HCT116 (cell line): ENCODE measurements around the gene MYOT.

Source experiments
- CBX3 ChIP-seq: IDR thresholded peaks from 2 replicates; pipeline ENCODE4 v1.6.1; 2012; ENCODE audit warnings: low read depth
- EGR1 ChIP-seq: IDR thresholded peaks from 2 replicates; pipeline ENCODE4 v1.6.1; 2012; ENCODE audit warnings: low read depth
- ELF1 ChIP-seq: IDR thresholded peaks from 2 replicates; pipeline ENCODE4 v1.6.1; 2012; ENCODE audit warnings: low read depth, borderline replicate concordance
- EZH2 ChIP-seq: fragments of 200-600 bp; sonication (generic); IDR thresholded peaks from 2 replicates; pipeline ENCODE4 v1.6.1; 2017; ENCODE audit warnings: antibody characterized with exemption, mixed run types
- EZH2phosphoT487 ChIP-seq: fragments of 200-600 bp; IDR thresholded peaks from 2 replicates; pipeline ENCODE4 v1.6.1; 2018; ENCODE audit warnings: antibody characterized with exemption, borderline replicate concordance
- POLR2A ChIP-seq: IDR thresholded peaks from 2 replicates; pipeline ENCODE4 v1.7.0; 2011; ENCODE audit warnings: borderline replicate concordance; ENCODE audit not compliant: insufficient read depth, insufficient read length; ENCODE audit errors: extremely low read depth
- POLR2AphosphoS5 ChIP-seq: IDR thresholded peaks from 2 replicates; pipeline ENCODE4 v1.6.1; 2011; ENCODE audit warnings: mild to moderate bottlenecking, low read depth, low read length, moderate library complexity
- RAD21 ChIP-seq: IDR thresholded peaks from 2 replicates; pipeline ENCODE4 v1.6.1; 2012; ENCODE audit warnings: low read depth, mild to moderate bottlenecking
- SIN3A ChIP-seq: IDR thresholded peaks from 2 replicates; pipeline ENCODE4 v1.6.1; 2012; ENCODE audit warnings: low read depth
- TCF7L2 ChIP-seq: IDR thresholded peaks from 2 replicates; pipeline ENCODE4 v1.7.0; 2011; ENCODE audit warnings: borderline replicate concordance, inconsistent platforms; ENCODE audit not compliant: insufficient read depth, insufficient read length; ENCODE audit errors: extremely low read depth
- TF ChIP-seq, protein P1 (sequence below), 3 experiments: fragments of 200-600 bp in 1 of 3; sonication (generic) in 1 of 3; IDR thresholded peaks in 2 of 3; conservative IDR thresholded peaks in 1 of 3; 2 replicates each; pipeline ENCODE4 v1.5.1; 2012 to 2017; ENCODE audit warnings: low read depth in 2 of 3, low read length in 2 of 3, antibody characterized with exemption in 1 of 3, borderline replicate concordance in 1 of 3, control low read depth in 1 of 3, mild to moderate bottlenecking in 1 of 3, mixed read lengths in 1 of 3, mixed run types in 1 of 3, moderate library complexity in 1 of 3; ENCODE audit not compliant: insufficient read depth in 1 of 3
- TF ChIP-seq, protein P2 (sequence below): IDR thresholded peaks from 2 replicates; pipeline ENCODE4 v1.6.1; 2012

DNA sequence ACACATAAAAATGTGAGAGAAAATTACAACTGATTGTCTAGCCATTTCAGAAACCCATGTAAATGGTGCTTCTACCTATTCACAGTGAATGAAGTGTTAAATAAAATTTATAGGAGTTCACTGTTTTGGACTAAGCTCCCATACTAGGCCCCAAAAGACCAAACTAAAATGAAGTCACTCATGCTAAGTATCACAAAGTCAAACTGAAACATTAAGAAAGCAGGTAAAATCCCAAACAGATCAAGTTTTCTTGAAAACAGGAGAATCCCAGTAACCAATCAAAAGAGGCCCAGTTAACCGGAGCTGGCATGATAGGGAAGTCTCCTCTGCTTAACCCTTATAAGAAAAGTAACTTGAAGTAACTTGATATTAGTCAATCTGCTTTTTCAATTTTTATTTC is 35.2 kb upstream of the MYOT start:
- TF ChIP-seq EZH2 (no peak), POLR2A (no peak), RAD21 (no peak), CBX3 (no peak), SIN3A (no peak), POLR2AphosphoS5 (no peak), TCF7L2 (no peak), ELF1 (no peak), EGR1 (no peak), EZH2phosphoT487 (no peak)
- TF ChIP-seq, protein P1, sequence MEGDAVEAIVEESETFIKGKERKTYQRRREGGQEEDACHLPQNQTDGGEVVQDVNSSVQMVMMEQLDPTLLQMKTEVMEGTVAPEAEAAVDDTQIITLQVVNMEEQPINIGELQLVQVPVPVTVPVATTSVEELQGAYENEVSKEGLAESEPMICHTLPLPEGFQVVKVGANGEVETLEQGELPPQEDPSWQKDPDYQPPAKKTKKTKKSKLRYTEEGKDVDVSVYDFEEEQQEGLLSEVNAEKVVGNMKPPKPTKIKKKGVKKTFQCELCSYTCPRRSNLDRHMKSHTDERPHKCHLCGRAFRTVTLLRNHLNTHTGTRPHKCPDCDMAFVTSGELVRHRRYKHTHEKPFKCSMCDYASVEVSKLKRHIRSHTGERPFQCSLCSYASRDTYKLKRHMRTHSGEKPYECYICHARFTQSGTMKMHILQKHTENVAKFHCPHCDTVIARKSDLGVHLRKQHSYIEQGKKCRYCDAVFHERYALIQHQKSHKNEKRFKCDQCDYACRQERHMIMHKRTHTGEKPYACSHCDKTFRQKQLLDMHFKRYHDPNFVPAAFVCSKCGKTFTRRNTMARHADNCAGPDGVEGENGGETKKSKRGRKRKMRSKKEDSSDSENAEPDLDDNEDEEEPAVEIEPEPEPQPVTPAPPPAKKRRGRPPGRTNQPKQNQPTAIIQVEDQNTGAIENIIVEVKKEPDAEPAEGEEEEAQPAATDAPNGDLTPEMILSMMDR (IDR thresholded peaks at IDR 0.05 in 2 of 3, conservative IDR thresholded peaks at IDR 0.05 in 1 of 3; ENCODE audit: borderline replicate concordance in 1 of 3, insufficient read depth in 1 of 3, low read depth in 2 of 3, low read length in 2 of 3), result no peak
- TF ChIP-seq, protein P2, sequence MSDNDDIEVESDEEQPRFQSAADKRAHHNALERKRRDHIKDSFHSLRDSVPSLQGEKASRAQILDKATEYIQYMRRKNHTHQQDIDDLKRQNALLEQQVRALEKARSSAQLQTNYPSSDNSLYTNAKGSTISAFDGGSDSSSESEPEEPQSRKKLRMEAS, result no peak
